ENCODE measurements around the gene PRSS27.
"Not testable (repeated sequence)": the region's sequence is repeated elsewhere in the genome, so short reads cannot be mapped to it uniquely, and the experiment has no call there.

Gene PRSS27

DNA sequence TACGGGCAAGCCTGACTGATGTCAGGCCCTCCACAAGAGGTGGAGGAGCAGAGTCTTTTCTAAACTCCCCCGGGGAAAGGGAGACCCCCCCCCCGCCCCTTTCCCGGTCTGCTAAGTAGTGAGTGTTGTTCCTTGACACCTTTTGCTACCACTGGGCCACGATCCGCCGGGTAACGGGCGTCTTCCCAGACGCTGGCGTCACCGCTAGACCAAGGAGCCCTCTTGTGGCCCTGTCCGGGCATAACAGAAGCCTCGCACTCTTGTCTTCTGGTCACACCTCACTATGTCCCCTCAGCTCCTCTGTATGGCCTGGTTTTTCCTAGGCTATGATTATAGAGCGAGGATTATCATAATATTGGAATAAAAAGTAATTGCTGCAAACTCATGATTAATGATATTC lies 50.0 kb downstream of the PRSS27 start:
- peak; percentile 66 to 67 for DNase-seq

DNA sequence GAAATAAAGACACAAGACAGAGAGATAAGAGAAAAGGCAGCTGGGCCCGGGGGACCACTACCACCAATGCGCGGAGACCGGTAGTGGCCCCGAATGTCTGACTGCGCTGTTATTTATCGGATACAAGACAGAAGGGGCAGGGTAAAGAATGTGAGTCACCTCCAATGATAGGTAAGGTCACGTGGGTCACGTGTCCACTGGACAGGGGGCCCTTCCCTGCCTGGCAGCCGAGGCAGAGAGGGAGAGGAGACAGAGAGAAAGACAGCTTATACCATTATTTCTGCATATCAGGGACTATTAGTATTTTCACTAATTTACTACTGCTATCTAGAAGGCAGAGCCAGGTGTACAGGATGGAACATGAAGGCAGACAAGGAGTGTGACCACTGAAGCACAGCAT lies 50.4 kb downstream of the PRSS27 start:
- DNase-seq: not testable (repeated sequence)

DNA sequence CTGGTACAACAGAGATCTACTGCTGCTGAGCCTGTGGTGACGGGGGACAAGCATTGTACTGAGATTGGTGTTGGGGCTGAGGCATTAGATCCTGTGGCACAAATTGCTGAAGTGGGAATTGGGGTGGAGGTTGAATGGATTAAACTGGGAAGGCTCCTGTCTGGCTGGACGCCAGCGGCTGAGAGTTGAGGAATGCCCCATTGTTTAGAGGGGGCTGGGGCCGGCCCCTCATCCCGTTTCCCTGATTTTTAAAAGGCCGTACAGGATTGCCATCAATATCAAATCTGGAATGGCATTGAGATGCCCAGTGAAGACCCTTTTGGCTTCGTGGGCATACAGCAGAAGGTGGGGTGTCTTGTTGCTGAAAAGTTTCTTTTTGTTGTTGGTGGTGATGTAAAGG lies 53.4 kb downstream of the PRSS27 start:
- DNase-seq: not testable (repeated sequence)

DNA sequence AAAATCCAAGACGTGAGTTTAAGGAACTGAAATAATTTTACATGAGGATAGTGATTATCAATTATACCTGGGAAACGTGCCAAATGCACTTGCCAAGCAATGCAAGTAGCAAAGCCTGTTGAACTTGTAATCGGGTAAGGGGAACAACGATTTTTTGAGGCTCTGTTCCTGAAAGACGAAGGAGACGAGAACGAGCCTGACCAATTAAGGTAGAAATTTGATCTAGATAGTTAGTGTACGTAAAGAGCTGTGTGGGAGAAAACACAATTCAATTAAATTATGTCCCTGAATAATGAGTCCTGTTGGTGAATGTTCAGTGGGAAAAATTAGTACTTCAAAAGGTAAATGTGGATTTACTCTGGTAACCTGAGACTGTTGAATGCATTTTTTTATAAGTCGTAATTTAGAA lies 55.4 kb downstream of the PRSS27 start:
- no peak for DNase-seq

DNA sequence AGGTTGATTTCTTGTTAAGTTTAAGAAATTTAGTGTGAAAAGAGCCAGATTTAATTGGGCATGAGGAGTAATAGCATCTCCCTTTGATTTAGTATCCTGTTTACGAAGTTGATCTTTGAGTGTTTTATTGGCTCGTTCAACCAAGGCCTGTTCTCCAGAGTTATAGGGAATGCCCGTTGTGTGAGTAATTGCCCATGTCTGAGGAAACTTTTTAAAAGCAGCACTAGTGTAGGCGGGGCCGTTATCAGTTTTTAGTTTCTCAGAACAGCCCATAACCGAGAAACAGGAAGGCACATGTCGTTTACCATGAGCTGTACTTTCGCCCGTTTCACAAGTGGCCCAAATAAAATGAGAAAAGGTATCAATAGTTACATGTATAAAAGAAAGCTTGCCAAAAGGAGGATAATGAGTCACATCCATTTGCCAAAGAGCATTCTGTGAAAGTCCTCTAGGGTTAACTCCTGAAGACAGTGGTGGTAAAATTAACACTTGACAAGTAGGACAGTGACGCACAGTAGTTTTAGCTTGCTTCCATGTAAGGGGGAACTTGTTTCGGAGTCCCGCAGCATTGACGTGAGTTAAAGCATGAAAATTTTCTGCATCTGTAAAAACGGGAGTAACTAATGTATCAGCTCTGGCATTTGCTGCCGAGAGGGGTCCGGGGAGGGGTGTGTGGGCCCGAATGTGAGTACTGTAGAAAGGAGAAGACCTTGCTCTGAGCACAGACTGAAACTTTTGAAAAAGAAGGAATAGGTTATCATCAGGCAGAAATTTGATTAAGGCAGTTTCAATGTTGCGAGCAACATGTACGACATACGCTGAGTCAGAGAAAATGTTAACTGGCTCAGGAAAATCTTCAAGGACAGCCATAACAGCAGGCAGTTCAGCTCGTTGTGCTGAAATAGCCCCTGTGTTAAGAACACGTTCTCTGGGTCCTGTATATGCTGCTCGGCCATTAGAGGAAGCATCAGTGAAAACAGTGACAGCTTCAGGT lies 56.2 kb downstream of the PRSS27 start:
- DNase-seq: peak in 1 of 2 donors; percentile 52

Measured in stimulated activated CD4-positive, alpha-beta T cell treated with anti-CD3 and anti-CD28 coated beads, Interleukin-2, amount 100 ng/mL, for 48 hours (primary cell).